ENCODE data around the gene SLC66A3.

GRCh38 chr2:11174222-11174621, 19.0 kb downstream of the SLC66A3 start:
- TF ChIP-seq CTCF (IDR thresholded peaks at IDR 0.05; ENCODE audit: low read depth, low read length, missing input control) (no peak), REST (IDR thresholded peaks at IDR 0.05) (no peak), RXRA (IDR thresholded peaks at IDR 0.05) (no peak), MAX (IDR thresholded peaks at IDR 0.05) (no peak), TAF1 (conservative IDR thresholded peaks at IDR 0.05) (no peak)
